GM23248 (cell line): ENCODE results near the gene EIF3A.

Source experiments
- EZH2 ChIP-seq: fragments of 200-600 bp; sonication (generic); IDR thresholded peaks from 2 replicates; pipeline ENCODE4 v1.6.1; 2018; ENCODE audit warnings: antibody characterized with exemption, mild to moderate bottlenecking; ENCODE audit not compliant: insufficient read depth, poor library complexity, severe bottlenecking
- EZH2phosphoT487 ChIP-seq: fragments of 200-600 bp; sonication (generic); IDR thresholded peaks from 2 replicates; pipeline ENCODE4 v1.6.1; 2018; ENCODE audit warnings: antibody characterized with exemption, moderate library complexity, mild to moderate bottlenecking, low read depth; ENCODE audit not compliant: insufficient read depth

DNA sequence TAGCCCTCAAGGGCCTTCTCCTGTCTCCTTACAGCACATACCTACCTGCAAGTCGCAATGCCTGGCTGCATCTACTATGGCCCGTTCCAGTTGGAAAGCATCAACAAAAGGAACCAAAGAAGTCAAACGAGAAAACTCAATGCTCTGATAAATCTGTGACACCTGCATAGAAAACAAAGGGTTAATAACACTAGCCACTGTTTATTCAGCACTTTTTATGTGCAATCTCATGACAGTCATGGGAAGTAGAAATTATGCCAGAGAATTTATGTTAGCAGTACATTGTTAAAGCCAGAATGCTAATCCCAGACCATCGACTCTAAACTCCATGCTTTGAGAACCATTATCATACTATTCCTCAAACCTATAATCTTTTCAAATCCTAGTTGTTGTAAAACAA, 21.1 kb downstream of the EIF3A start:
- TF ChIP-seq EZH2 (no peak), EZH2phosphoT487 (no peak)
